Epithelial cell of esophagus (primary cell): ENCODE results near the gene ZBTB20.

ENCODE experiments used
- DNase-seq: peaks from one replicate; pipeline ENCODE4 v3.0.0; 2010; ENCODE audit warnings: low read depth
- H3K4me3 ChIP-seq: 2 replicates; pipeline ENCODE4 v1.5.1; 2011; ENCODE audit warnings: mild to moderate bottlenecking, low read length, control low read depth
- CTCF ChIP-seq: IDR thresholded peaks from 2 replicates; pipeline ENCODE4 v1.5.1; 2011; ENCODE audit warnings: low read depth, mild to moderate bottlenecking, low read length, control low read depth, inconsistent platforms; ENCODE audit not compliant: insufficient read depth; ENCODE audit errors: missing control alignments

ZBTB20 gene

GRCh38 chr3:114466816-114467215 is 680.3 kb downstream of the ZBTB20 start:
- no peak overlapping the region for H3K4me3 ChIP-seq
- no peak for TF ChIP-seq CTCF

GRCh38 chr3:114466251-114466650 is 680.8 kb downstream of the ZBTB20 start:
- no peak for DNase-seq
- no peak overlapping the region for H3K4me3 ChIP-seq

More at GRCh38 chr3:114466816-114467215, 680.3 kb downstream of the ZBTB20 start:
- DNase-seq = no peak

GRCh38 chr3:114464548-114464947 is 682.5 kb downstream of the ZBTB20 start:
- no peak for DNase-seq
- no peak overlapping the region for H3K4me3 ChIP-seq

More at GRCh38 chr3:114466251-114466650, 680.8 kb downstream of the ZBTB20 start:
- TF ChIP-seq CTCF = no peak

GRCh38 chr3:114462750-114463149 is 684.3 kb downstream of the ZBTB20 start:
- DNase-seq = no peak
- no peak for TF ChIP-seq CTCF
- H3K4me3 ChIP-seq = no peak overlapping the region

More at GRCh38 chr3:114464548-114464947, 682.5 kb downstream of the ZBTB20 start:
- no peak for TF ChIP-seq CTCF

- H3K4me3 ChIP-seq = no peak overlapping the region
- no peak for DNase-seq
- TF ChIP-seq CTCF = no peak
Observed at GRCh38 chr3:114460459-114460858, 686.6 kb downstream of the ZBTB20 start.

- no peak overlapping the region for H3K4me3 ChIP-seq
- no peak for DNase-seq
- TF ChIP-seq CTCF = no peak
Observed at GRCh38 chr3:114456742-114457141, 690.3 kb downstream of the ZBTB20 start.

- TF ChIP-seq CTCF = no peak
- no peak for DNase-seq
- no peak overlapping the region for H3K4me3 ChIP-seq
Observed at GRCh38 chr3:114455432-114455831, 691.7 kb downstream of the ZBTB20 start.
